Measurements from ENCODE around the gene COL23A1.

Gene COL23A1

GRCh38 chr5:178257650-178258049 lies 332.5 kb downstream of the COL23A1 start:
- TF ChIP-seq GATA3 (IDR thresholded peaks at IDR 0.05; ENCODE audit: low read depth, low read length) (no peak), GATA2 (IDR thresholded peaks at IDR 0.05; ENCODE audit: low read depth, low read length) (no peak)

DNA sequence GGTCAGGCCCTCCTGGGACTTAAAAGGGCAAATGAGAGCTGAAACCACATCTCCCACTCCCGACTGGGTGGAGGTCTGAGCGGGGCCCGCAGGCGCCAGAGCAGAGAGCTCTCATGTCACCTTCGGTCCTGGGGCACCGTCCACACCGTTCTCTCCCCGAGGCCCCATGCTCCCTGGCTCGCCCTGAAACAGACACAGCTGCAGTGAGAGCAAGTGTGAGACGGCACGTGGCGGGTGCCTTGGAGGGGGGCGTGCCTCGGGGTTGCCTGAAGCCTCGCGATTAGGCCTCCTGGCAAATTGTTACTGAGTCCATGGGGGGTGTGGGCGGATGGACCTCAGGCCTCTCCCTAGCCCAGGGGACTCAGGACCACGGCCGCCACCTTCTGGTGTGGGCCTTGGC lies 333.4 kb downstream of the COL23A1 start:
- TF ChIP-seq GATA2 (IDR thresholded peaks at IDR 0.05; ENCODE audit: low read depth, low read length) (no peak), GATA3 (IDR thresholded peaks at IDR 0.05; ENCODE audit: low read depth, low read length) (no peak)

- TF ChIP-seq GATA2 (IDR thresholded peaks at IDR 0.05; ENCODE audit: low read depth, low read length), result no peak
- TF ChIP-seq GATA3 (IDR thresholded peaks at IDR 0.05; ENCODE audit: low read depth, low read length), result no peak
Observed at GRCh38 chr5:178252258-178252657, 337.9 kb downstream of the COL23A1 start.

DNA sequence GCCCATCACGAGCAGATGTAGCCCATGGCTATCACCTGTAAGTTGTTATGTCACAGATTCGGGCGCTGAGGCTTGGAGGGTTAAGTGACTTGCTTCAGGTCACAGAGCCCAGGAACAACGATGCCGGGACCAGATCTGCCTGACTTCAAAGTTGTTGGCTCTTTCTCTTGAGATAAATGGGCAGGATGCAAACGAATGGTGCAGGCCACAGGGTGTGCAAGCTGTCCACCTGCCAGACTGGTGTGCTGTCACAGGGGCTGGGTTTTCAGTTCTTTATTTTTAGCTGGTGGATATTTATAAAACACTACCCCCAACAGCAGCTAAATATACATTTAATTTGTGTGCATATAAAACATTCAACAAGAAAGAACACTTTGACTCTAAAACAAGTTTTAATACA lies 339.9 kb downstream of the COL23A1 start:
- TF ChIP-seq GATA3 (IDR thresholded peaks at IDR 0.05; ENCODE audit: low read depth, low read length), result no peak
- no peak for TF ChIP-seq GATA2 (IDR thresholded peaks at IDR 0.05; ENCODE audit: low read depth, low read length)

DNA sequence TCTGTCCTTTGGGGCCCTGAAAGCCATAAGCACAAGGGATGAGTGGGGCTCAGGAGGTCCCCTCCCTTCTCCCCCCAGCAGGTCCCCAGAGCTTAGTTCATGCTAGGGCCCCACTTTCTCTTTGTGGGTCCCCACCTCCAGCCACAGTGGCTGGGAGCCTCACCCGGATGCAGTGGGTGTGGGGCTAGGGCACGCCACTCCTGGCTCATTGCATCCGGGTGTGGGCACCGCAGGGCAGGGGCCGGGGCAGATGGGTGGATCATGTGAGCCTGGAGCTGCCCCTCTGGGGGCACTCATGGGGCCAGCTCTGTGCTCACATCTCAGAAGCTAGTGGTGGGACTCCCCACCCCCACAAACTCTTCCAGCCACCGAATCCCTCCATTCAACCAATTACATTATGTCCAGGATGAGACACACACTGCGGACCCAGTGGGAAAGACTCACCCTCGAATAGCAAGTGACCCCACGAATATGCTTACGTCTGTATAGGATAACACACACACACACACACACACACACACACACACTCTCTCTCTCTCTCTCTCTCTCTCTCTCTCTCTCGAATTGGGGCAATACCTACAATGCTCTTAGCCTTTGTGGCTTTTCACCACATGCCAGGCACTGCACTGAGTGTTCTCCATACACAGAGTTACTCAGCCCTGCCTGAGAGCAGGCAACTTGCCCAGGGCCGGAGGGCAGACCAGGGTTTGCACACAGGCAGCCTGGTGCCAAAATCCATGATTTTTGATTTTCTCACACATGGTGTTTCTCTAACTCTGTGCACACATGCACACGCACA lies 340.8 kb downstream of the COL23A1 start:
- TF ChIP-seq GATA3 (IDR thresholded peaks at IDR 0.05; ENCODE audit: low read depth, low read length) (no peak), GATA2 (IDR thresholded peaks at IDR 0.05; ENCODE audit: low read depth, low read length) (no peak)

DNA sequence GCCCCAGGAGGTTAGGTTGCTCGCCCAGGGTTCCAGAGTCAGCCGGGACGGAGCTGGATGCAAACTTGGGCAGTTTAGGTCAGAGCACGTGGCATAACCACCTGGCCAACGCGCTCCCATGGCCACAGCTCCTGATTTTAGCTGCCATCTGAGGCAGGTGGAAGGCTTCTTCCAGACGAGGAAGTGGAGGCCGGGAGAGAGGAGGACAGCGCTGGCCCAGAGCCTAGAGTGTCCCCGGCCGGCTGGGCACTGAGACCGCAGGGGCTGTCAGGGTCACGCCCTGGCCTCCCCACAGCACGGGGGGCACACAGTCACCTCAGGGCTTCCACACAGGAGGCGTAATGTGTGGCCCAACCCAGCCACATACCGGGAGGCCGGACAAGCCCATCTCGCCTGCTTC lies 341.4 kb downstream of the COL23A1 start:
- TF ChIP-seq GATA2 (IDR thresholded peaks at IDR 0.05; ENCODE audit: low read depth, low read length), result no peak
- TF ChIP-seq GATA3 (IDR thresholded peaks at IDR 0.05; ENCODE audit: low read depth, low read length), result no peak

DNA sequence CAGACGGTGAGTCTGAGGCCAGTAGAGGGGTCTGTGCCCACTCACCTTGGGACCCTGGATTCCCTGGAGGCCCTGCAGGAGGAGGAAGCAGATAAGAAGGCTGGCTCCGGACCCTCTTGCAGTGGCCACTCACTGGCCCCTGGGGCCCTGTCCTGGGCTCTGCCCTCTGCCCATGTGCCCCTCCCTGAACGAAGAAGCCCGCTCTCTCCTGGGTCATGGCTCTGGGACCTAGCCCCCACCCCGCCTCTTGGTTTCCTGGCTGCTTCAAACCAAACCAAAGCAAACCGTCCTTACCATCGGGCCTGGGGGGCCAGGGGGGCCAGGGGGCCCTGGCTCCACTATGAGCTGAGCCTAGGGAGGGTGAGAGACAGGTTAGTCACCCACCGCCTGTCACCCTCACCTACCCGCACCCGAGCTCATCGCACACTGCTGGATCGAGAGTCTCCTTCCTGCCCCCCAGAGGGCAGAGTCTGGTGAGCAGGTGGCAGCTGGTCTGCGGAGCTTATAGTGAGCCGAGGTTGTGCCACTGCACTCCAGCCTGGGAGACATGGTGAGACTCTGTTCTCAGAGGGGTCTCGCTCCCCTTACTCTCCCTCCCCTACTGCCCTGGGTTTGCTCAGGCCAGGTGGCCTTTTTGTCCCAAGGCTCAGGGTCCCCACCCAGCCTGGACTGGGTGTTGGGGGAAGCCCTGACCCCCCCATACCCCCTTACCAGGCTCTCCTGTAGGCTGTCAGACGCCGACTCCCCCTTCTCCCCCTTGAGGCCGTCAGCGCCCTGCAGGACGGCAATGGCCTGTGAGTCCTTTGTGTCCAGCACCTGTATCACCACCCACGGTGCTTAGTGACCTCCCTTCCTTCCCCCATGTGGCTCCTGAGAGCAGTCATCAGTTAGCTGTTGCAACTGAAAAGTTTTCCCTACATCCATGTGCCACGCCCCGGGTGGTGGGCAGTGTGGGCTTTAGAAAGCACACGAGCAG lies 342.4 kb downstream of the COL23A1 start:
- TF ChIP-seq GATA3 (IDR thresholded peaks at IDR 0.05; ENCODE audit: low read depth, low read length) (no peak), GATA2 (IDR thresholded peaks at IDR 0.05; ENCODE audit: low read depth, low read length) (no peak)

- TF ChIP-seq GATA3 (IDR thresholded peaks at IDR 0.05; ENCODE audit: low read depth, low read length) (no peak), GATA2 (IDR thresholded peaks at IDR 0.05; ENCODE audit: low read depth, low read length) (no peak)
Observed at GRCh38 chr5:178246624-178247279, 343.4 kb downstream of the COL23A1 start.

- TF ChIP-seq GATA2 (IDR thresholded peaks at IDR 0.05; ENCODE audit: low read depth, low read length) (no peak), GATA3 (IDR thresholded peaks at IDR 0.05; ENCODE audit: low read depth, low read length) (no peak)
Observed at GRCh38 chr5:178245389-178245788, 344.8 kb downstream of the COL23A1 start.

DNA sequence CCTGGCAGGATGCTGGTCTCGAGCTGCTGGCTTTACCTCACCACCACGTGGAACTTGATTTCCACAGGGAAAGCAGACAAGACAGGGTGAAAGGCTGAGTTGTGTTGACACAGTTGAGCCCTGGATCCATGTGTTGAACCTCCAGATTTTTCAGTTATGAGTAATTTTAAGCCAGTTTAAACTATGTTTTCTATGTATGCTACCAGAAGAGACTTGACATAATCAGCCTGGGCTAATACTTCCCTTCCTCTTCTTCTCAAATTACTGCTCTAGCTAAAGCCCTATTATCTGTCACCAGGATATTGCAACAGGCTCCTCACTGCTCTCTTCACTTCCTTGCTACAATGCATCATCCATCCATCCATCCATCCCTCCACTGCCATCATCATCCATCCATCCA lies 345.6 kb downstream of the COL23A1 start:
- TF ChIP-seq GATA2 (IDR thresholded peaks at IDR 0.05; ENCODE audit: low read depth, low read length) (no peak), GATA3 (IDR thresholded peaks at IDR 0.05; ENCODE audit: low read depth, low read length) (no peak)

DNA sequence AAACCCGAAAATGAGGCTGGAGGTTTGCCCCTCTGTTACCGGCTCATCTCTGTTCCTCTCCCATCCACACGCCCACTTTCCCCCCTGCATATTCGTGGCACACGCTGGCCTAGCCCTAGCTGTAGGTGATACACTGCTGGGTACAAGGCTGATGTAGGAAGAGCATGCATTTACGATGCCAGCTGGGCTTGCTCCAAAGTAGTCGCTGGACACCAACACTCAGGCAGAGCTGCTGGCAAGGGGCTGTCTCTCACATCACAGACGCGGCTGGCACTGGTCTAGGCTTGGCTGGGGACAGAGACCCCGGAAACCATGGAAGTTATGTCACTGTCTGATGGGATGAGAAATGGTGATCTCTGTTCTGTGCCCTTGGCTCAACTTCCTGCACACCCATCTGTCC lies 347.8 kb downstream of the COL23A1 start:
- no peak for TF ChIP-seq GATA2 (IDR thresholded peaks at IDR 0.05; ENCODE audit: low read depth, low read length)
- no peak for TF ChIP-seq GATA3 (IDR thresholded peaks at IDR 0.05; ENCODE audit: low read depth, low read length)

- TF ChIP-seq GATA2 (IDR thresholded peaks at IDR 0.05; ENCODE audit: low read depth, low read length) (no peak), GATA3 (IDR thresholded peaks at IDR 0.05; ENCODE audit: low read depth, low read length) (no peak)
Observed at GRCh38 chr5:178241688-178242231, 348.4 kb downstream of the COL23A1 start.

- TF ChIP-seq GATA3 (IDR thresholded peaks at IDR 0.05; ENCODE audit: low read depth, low read length) (no peak), GATA2 (IDR thresholded peaks at IDR 0.05; ENCODE audit: low read depth, low read length) (no peak)
Observed at GRCh38 chr5:178241231-178241663, 348.9 kb downstream of the COL23A1 start.

DNA sequence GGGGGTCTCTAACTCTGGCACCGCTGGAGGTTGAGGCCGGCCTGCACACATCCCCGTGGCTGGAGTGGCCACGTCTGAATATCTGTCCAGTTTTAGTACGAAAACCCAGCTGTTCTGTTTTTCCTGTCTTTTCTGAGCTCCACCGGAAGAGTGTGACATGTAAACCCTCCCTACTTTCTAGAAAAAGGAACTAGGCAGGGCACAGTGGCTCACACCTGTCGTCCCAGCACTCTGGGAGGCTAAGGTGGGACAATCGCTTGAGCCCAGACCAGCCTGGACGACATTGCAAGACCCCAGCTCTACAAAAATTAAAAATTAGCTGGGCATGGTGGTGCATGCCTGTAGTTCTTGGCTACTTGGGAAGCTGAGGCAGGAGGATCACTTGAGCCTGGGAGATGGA lies 349.4 kb downstream of the COL23A1 start:
- TF ChIP-seq GATA2 (IDR thresholded peaks at IDR 0.05; ENCODE audit: low read depth, low read length), result no peak
- no peak for TF ChIP-seq GATA3 (IDR thresholded peaks at IDR 0.05; ENCODE audit: low read depth, low read length)

Data from SH-SY5Y (cell line).